Mesenchymal stem cell (in vitro differentiated cells and primary cell): ENCODE results near the gene STX4.

Source experiments
- DNase-seq: peaks from one replicate; pipeline ENCODE4 v3.0.0-alpha.2; 2013
- H2AFZ ChIP-seq: one replicate; pipeline ENCODE4 v1.6.1; 2013; ENCODE audit warnings: low read depth, mild to moderate bottlenecking, control low read depth, inconsistent platforms, low read length, moderate library complexity
- H2AK5ac ChIP-seq: 2 replicates; pipeline ENCODE4 v1.6.1; 2013; ENCODE audit warnings: low read length, moderate library complexity, mild to moderate bottlenecking, inconsistent platforms; ENCODE audit not compliant: severe bottlenecking
- H2BK120ac ChIP-seq: one replicate; pipeline ENCODE4 v1.6.1; 2013; ENCODE audit warnings: low read depth, mild to moderate bottlenecking, inconsistent platforms, low read length, moderate library complexity
- H2BK12ac ChIP-seq, 2 experiments: one replicate each; pipeline ENCODE4 v1.6.1; 2013; ENCODE audit warnings: inconsistent platforms in 2 of 2, low read length in 2 of 2, mild to moderate bottlenecking in 2 of 2, moderate library complexity in 2 of 2, control low read depth in 1 of 2
- H2BK15ac ChIP-seq: one replicate; pipeline ENCODE4 v1.6.1; 2013; ENCODE audit warnings: mild to moderate bottlenecking, low read depth, inconsistent platforms; ENCODE audit not compliant: poor library complexity, severe bottlenecking
- H2BK5ac ChIP-seq: 2 replicates; pipeline ENCODE4 v1.6.1; 2013; ENCODE audit warnings: low read depth, mild to moderate bottlenecking, low read length, control low read depth, inconsistent platforms; ENCODE audit not compliant: poor library complexity, severe bottlenecking
- H3K14ac ChIP-seq, 2 experiments: one replicate each; pipeline ENCODE4 v1.6.1; 2013; ENCODE audit warnings: inconsistent platforms in 2 of 2, low read length in 2 of 2, control low read depth in 1 of 2, mild to moderate bottlenecking in 1 of 2, moderate library complexity in 1 of 2
- H3K18ac ChIP-seq, 2 experiments: one replicate each; pipeline ENCODE4 v1.6.1; 2013; ENCODE audit warnings: inconsistent platforms in 2 of 2, low read length in 2 of 2, control low read depth in 1 of 2, low read depth in 1 of 2, mild to moderate bottlenecking in 1 of 2
- H3K23ac ChIP-seq, 2 experiments: one replicate each; pipeline ENCODE4 v1.6.1; 2013; ENCODE audit warnings: inconsistent platforms in 2 of 2, low read length in 2 of 2, mild to moderate bottlenecking in 2 of 2, moderate library complexity in 2 of 2, control low read depth in 1 of 2
- H3K27ac ChIP-seq: 2 replicates; pipeline ENCODE4 v1.5.1; 2013; ENCODE audit warnings: mild to moderate bottlenecking, moderate library complexity, low read length, control low read depth, inconsistent platforms; ENCODE audit not compliant: poor library complexity, severe bottlenecking
- H3K27me3 ChIP-seq, 2 experiments: 2 replicates each; pipeline versions ENCODE4 v1.6.1 to v1.7.0; 2013; ENCODE audit warnings: low read length in 2 of 2, mild to moderate bottlenecking in 2 of 2, moderate library complexity in 2 of 2, control low read depth in 1 of 2, inconsistent platforms in 1 of 2; ENCODE audit not compliant: control insufficient read depth in 1 of 2, insufficient read depth in 1 of 2
- H3K36me3 ChIP-seq, 2 experiments: 2 replicates each; pipeline versions ENCODE4 v1.6.1 to v1.7.0; 2013; ENCODE audit warnings: low read length in 2 of 2, control low read depth in 1 of 2, inconsistent platforms in 1 of 2, low read depth in 1 of 2, mild to moderate bottlenecking in 1 of 2; ENCODE audit not compliant: insufficient read depth in 2 of 2, control insufficient read depth in 1 of 2
- H3K4ac ChIP-seq, 2 experiments: one replicate each; pipeline ENCODE4 v1.6.1; 2013; ENCODE audit warnings: inconsistent platforms in 2 of 2, low read length in 2 of 2, mild to moderate bottlenecking in 2 of 2, moderate library complexity in 2 of 2, control low read depth in 1 of 2, low read depth in 1 of 2
- H3K4me1 ChIP-seq: 2 replicates; pipeline ENCODE4 v1.6.1; 2013; ENCODE audit warnings: low read depth, low read length, control low read depth; ENCODE audit not compliant: control insufficient read depth, insufficient read depth
- H3K4me2 ChIP-seq: 2 replicates; pipeline ENCODE4 v1.6.1; 2013; ENCODE audit warnings: low read length, mild to moderate bottlenecking, inconsistent platforms; ENCODE audit not compliant: poor library complexity, severe bottlenecking
- H3K4me3 ChIP-seq, 2 experiments: 2 replicates each; pipeline versions ENCODE4 v1.5.1 to v1.7.0; 2013; ENCODE audit warnings: low read length in 2 of 2, mild to moderate bottlenecking in 2 of 2, control low read depth in 1 of 2, low read depth in 1 of 2; ENCODE audit not compliant: insufficient read depth in 1 of 2
- H3K79me1 ChIP-seq: replicated peaks from 2 replicates; pipeline ENCODE4 v1.6.1; 2013; ENCODE audit warnings: mild to moderate bottlenecking, control low read depth, low read length, inconsistent platforms; ENCODE audit not compliant: poor library complexity, severe bottlenecking
- H3K9ac ChIP-seq: 2 replicates; pipeline ENCODE4 v1.7.0; 2013; ENCODE audit warnings: mild to moderate bottlenecking, low read length, moderate library complexity
- H3K9me3 ChIP-seq: 2 replicates; pipeline ENCODE4 v1.7.0; 2013; ENCODE audit warnings: mild to moderate bottlenecking, low read length; ENCODE audit not compliant: control insufficient read depth
- H4K8ac ChIP-seq: one replicate; pipeline ENCODE4 v1.6.1; 2013; ENCODE audit warnings: inconsistent platforms, mild to moderate bottlenecking, low read length, moderate library complexity
- H4K91ac ChIP-seq: one replicate; pipeline ENCODE4 v1.6.1; 2013; ENCODE audit warnings: mild to moderate bottlenecking, low read length, inconsistent platforms
- WGBS: methylation state at CpG from one replicate; pipeline ENCODE4 v1.1.7; 2013; ENCODE audit warnings: mixed read lengths; 5-methylcytosine and 5-hydroxymethylcytosine counted together

Gene STX4

DNA sequence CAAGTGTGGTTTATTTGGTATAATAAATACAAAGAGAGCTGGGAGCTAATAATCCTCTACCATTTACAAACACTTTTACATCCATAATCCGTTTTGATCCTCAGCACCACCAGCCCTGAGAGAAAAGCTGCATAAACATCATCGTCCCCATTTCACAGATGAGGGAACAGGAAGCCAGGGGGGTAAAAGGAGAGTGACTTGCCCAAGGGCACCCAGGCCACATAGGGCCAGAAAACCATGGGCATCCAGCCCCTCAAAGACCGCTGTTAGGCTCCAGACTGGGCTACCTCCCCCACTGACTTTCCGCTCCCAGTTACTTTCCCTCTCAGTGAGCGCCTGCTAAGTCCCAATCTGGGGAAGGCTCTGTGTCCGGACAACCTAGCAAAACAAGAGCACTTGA lies 29.6 kb upstream of the STX4 start:
- Histone ChIP-seq H3K27me3 (no peaks in the 10 kb centered on the region), H3K9me3 (no peaks in the 10 kb centered on the region), H3K18ac (no peak overlapping the region), H3K4me3 (no peak overlapping the region), H3K4ac (no peak overlapping the region), H3K9ac (no peak overlapping the region), H4K8ac (no peak overlapping the region), H3K27ac (no peak overlapping the region), H2AK5ac (no peak overlapping the region), H2AFZ (no peak overlapping the region), H3K14ac (no peak overlapping the region), H4K91ac (no peak overlapping the region), H2BK5ac (no peak overlapping the region), H3K4me1 (peaks cover 31% of the 10 kb centered on the region), H3K23ac (no peak overlapping the region), H3K79me1 (peaks cover 20% of the 10 kb centered on the region), H3K4me2 (no peak overlapping the region), H2BK120ac (no peak overlapping the region), H2BK12ac (no peak overlapping the region), H2BK15ac (no peak overlapping the region), H3K36me3 (peaks cover 0 to 6% of the 10 kb centered on the region in 2 experiments)
- 92% methylated on average over 5 of the region's 6 CpGs for WGBS
- DNase-seq: no peak

DNA sequence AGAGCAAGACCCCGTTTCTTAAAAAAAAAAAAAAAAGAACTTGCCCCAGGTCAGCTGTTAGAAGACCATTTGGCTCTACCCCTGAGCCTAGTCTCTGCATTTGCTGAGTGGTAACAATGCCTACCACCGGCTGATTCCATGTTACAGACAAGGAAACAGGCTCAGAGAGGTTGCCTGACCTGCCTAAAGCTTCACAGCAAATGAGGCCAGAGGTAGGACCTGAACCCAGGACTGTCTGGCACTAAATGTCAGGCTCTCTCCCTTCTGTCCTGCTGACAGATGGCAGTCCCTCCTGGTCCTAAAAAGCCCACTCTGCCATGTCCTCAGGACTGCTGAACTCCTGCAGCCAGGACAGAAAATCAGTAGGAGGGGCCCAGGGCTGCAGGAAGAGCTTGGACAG lies 28.7 kb upstream of the STX4 start:
- no peak overlapping the region for H4K91ac ChIP-seq
- H3K9me3 ChIP-seq: no peaks in the 10 kb centered on the region
- no peak overlapping the region for H3K4me2 ChIP-seq
- no peak overlapping the region for H3K9ac ChIP-seq
- H3K27me3 ChIP-seq: no peaks in the 10 kb centered on the region
- no peak overlapping the region for H3K23ac ChIP-seq
- no peak overlapping the region for H2BK15ac ChIP-seq
- H3K14ac ChIP-seq: no peak overlapping the region
- DNase-seq: no peak
- H3K4me1 ChIP-seq: peaks cover 31% of the 10 kb centered on the region
- no peak overlapping the region for H2BK120ac ChIP-seq
- no peak overlapping the region for H3K4ac ChIP-seq
- peaks cover 20% of the 10 kb centered on the region for H3K79me1 ChIP-seq
- WGBS: 74% methylated on average over 2 of the region's 2 CpGs
- H2AFZ ChIP-seq: no peak overlapping the region
- H3K18ac ChIP-seq: no peak overlapping the region
- H3K36me3 ChIP-seq: peaks cover 0 to 6% of the 10 kb centered on the region in 2 experiments
- no peak overlapping the region for H2AK5ac ChIP-seq
- no peak overlapping the region for H3K4me3 ChIP-seq
- no peak overlapping the region for H3K27ac ChIP-seq
- no peak overlapping the region for H2BK5ac ChIP-seq
- H2BK12ac ChIP-seq: no peak overlapping the region
- no peak overlapping the region for H4K8ac ChIP-seq

DNA sequence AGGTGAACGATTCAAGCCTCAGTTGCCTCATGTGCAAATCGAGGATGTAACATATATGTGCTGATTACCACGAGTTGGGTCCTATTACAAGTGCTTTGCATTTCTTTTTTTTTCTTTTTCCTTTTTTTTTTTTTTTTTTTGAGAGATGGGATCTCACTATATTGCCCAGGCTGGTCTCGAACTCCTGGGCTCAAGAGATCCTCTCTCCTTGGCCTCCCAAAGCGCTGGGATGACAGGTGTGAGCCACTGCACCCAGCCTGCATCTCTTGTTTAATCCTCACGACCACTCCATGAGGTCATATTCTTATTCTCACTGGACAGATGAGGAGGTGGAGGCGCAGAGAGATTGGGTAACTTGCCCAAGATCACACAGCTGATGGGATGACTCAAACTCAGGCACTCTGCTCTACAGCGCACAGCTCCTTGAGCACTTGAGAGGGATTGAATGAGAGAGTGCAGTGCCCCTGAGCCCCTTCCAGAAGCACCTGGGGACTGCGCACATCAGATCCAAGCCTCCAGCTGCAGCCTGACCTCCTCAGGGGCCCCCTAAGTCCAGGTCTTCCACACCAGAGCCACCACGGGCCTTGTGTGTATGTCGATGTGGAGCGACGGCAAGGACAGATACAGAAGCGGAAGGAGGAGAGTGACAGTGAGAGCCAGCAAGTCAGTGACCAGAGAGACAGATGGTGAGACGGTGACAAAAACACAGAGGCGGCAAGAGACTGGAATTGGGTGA lies 27.8 kb upstream of the STX4 start:
- Histone ChIP-seq H3K27me3 (no peaks in the 10 kb centered on the region), H3K9ac (no peak overlapping the region), H3K14ac (no peak overlapping the region), H2BK120ac (no peak overlapping the region), H3K4ac (no peak overlapping the region), H3K27ac (no peak overlapping the region), H3K23ac (no peak overlapping the region), H2AFZ (no peak overlapping the region), H3K4me1 (peaks cover 36% of the 10 kb centered on the region), H2BK15ac (no peak overlapping the region), H3K4me3 (no peak overlapping the region), H3K18ac (no peak overlapping the region), H3K4me2 (no peak overlapping the region), H3K9me3 (no peaks in the 10 kb centered on the region), H4K91ac (no peak overlapping the region), H4K8ac (no peak overlapping the region), H3K79me1 (peaks cover 20% of the 10 kb centered on the region), H2BK12ac (no peak overlapping the region), H2AK5ac (no peak overlapping the region), H2BK5ac (no peak overlapping the region), H3K36me3 (peaks cover 0 to 6% of the 10 kb centered on the region in 2 experiments)
- WGBS: 88% methylated on average over 13 of the region's 16 CpGs
- DNase-seq: no peak

DNA sequence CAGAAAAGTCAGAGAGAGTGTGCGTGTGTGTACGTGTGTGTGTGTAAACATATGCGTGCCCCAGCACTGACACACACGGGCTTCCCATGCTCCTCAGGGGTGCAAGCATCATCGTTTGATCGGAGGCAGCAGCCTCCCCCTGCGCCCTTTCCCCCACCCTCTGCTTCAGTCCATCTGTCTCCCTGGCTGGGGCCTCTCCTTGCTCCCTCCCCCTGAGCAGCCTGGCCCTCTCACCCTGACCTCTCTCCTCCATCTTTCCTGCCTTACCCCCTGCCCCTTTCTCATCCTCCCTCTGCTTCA lies 27.3 kb upstream of the STX4 start:
- Histone ChIP-seq H3K14ac (no peak overlapping the region), H2BK12ac (no peak overlapping the region), H3K18ac (no peak overlapping the region), H2BK120ac (no peak overlapping the region), H2AFZ (peak overlapping the region; percentile 19), H3K4ac (no peak overlapping the region), H2AK5ac (no peak overlapping the region), H3K4me1 (peaks cover 39% of the 10 kb centered on the region), H3K4me3 (no peak overlapping the region), H3K9ac (no peak overlapping the region), H2BK5ac (no peak overlapping the region), H4K8ac (no peak overlapping the region), H2BK15ac (no peak overlapping the region), H3K9me3 (no peaks in the 10 kb centered on the region), H4K91ac (no peak overlapping the region), H3K27ac (no peak overlapping the region), H3K23ac (no peak overlapping the region), H3K4me2 (no peak overlapping the region), H3K36me3 (peaks cover 0 to 2% of the 10 kb centered on the region in 2 experiments), H3K27me3 (peaks cover 0 to 2% of the 10 kb centered on the region in 2 experiments), H3K79me1 (peaks cover 19% of the 10 kb centered on the region)
- 81% methylated on average over 7 of the region's 7 CpGs for WGBS
- DNase-seq: no peak
